Astrocyte (in vitro differentiated cells and primary cell): ENCODE measurements around the gene GTF3A. TPM values are rescaled to one million over a fixed set of nuclear protein-coding genes. Genes with fewer than 3 reads are reported as not detected.

Experiments
- DNase-seq: peaks from one replicate; pipeline ENCODE4 v3.0.0-alpha.2; 2010; ENCODE audit warnings: low read depth
- FAIRE-seq: peaks from 2 replicates; lab custom pipeline; 2011; peaks lifted over from hg19 to GRCh38; lab: Jason Lieb, UNC
- H2AFZ ChIP-seq: 2 replicates; pipeline ENCODE4 v1.6.0; 2012; ENCODE audit warnings: low read depth, low read length, inconsistent platforms
- H3K27ac ChIP-seq: 2 replicates; pipeline ENCODE4 v1.5.1; 2011; ENCODE audit warnings: low read depth, low read length, inconsistent platforms
- H3K27me3 ChIP-seq: 2 replicates; pipeline ENCODE4 v1.6.0; 2011; ENCODE audit warnings: low read length, inconsistent platforms; ENCODE audit not compliant: insufficient read depth
- H3K36me3 ChIP-seq: 2 replicates; pipeline ENCODE4 v1.5.1; 2011; ENCODE audit warnings: low read length, inconsistent platforms; ENCODE audit not compliant: insufficient read depth
- H3K4me1 ChIP-seq: 2 replicates; pipeline ENCODE4 v1.5.1; 2011; ENCODE audit warnings: low read length, inconsistent platforms; ENCODE audit not compliant: insufficient read depth
- H3K4me2 ChIP-seq: 2 replicates; pipeline ENCODE4 v1.6.0; 2012; ENCODE audit warnings: low read length, inconsistent platforms
- H3K4me3 ChIP-seq: 2 replicates; pipeline ENCODE4 v1.5.1; 2011; ENCODE audit warnings: low read depth, mild to moderate bottlenecking, low read length, inconsistent platforms; ENCODE audit not compliant: insufficient read depth
- H3K79me2 ChIP-seq: 2 replicates; pipeline ENCODE4 v1.6.0; 2012; ENCODE audit warnings: mild to moderate bottlenecking, low read length, inconsistent platforms; ENCODE audit not compliant: insufficient read depth
- H3K9ac ChIP-seq: 2 replicates; pipeline ENCODE4 v1.6.0; 2012; ENCODE audit warnings: mild to moderate bottlenecking, low read length, inconsistent platforms
- H3K9me3 ChIP-seq: 2 replicates; pipeline ENCODE4 v1.5.1; 2012; ENCODE audit warnings: low read depth, mild to moderate bottlenecking, low read length, inconsistent platforms; ENCODE audit not compliant: insufficient read depth
- H4K20me1 ChIP-seq: 2 replicates; pipeline ENCODE4 v1.6.0; 2012; ENCODE audit warnings: low read length, inconsistent platforms; ENCODE audit not compliant: insufficient read depth
- H3K27ac Mint-ChIP-seq: one replicate; pipeline ENCODE4 v1.8.0; 2021; ENCODE audit warnings: mild to moderate bottlenecking, mixed read lengths; ENCODE audit not compliant: unreplicated experiment
- H3K27me3 Mint-ChIP-seq: one replicate; pipeline ENCODE4 v1.8.0; 2021; ENCODE audit warnings: low read depth, mixed read lengths; ENCODE audit not compliant: unreplicated experiment
- H3K36me3 Mint-ChIP-seq: one replicate; pipeline ENCODE4 v1.8.0; 2021; ENCODE audit warnings: low read depth, mixed read lengths; ENCODE audit not compliant: unreplicated experiment
- H3K4me1 Mint-ChIP-seq: one replicate; pipeline ENCODE4 v1.8.0; 2021; ENCODE audit warnings: low read depth, mixed read lengths; ENCODE audit not compliant: unreplicated experiment
- H3K4me3 Mint-ChIP-seq: one replicate; pipeline ENCODE4 v1.8.0; 2021; ENCODE audit warnings: mild to moderate bottlenecking, moderate library complexity, mixed read lengths; ENCODE audit not compliant: unreplicated experiment
- H3K9me3 Mint-ChIP-seq: one replicate; pipeline ENCODE4 v1.8.0; 2021; ENCODE audit warnings: mild to moderate bottlenecking, mixed read lengths; ENCODE audit not compliant: unreplicated experiment
- CTCF ChIP-seq: IDR thresholded peaks from 2 replicates; pipeline ENCODE4 v1.5.1; 2011; ENCODE audit warnings: low read depth, mild to moderate bottlenecking, inconsistent platforms, low read length, moderate library complexity; ENCODE audit not compliant: insufficient read depth
- EZH2 ChIP-seq: IDR thresholded peaks from 2 replicates; pipeline ENCODE4 v1.6.1; 2012; ENCODE audit warnings: mild to moderate bottlenecking, low read length, inconsistent platforms; ENCODE audit not compliant: insufficient read depth
- total RNA-seq: library from RNA; stranded (reverse); gene quantifications from 2 replicates; pipeline ENCODE4 v1.2.1, GENCODE V29; 2021

GTF3A gene
- total RNA-seq, 1 donor from 2014 or later, result 83.6 TPM

GRCh38 chr13:27408074-27408473, 16.3 kb upstream of the GTF3A start:
- H3K27me3 ChIP-seq, result peaks cover 9% of the 10 kb centered on the region
- no peaks in the 10 kb centered on the region for H3K9me3 ChIP-seq
- H3K27ac ChIP-seq, result no peak overlapping the region
- no peak overlapping the region for H2AFZ ChIP-seq
- H3K36me3 ChIP-seq, result no peaks in the 10 kb centered on the region
- DNase-seq (no peak), FAIRE-seq (no peak)
- peaks cover 6% of the 10 kb centered on the region for H3K4me1 ChIP-seq
- Mint-ChIP-seq H3K9me3 (no peaks in the 10 kb centered on the region), H3K36me3 (no peaks in the 10 kb centered on the region), H3K27me3 (peaks cover 15% of the 10 kb centered on the region), H3K27ac (no peak overlapping the region), H3K4me1 (peaks cover 12% of the 10 kb centered on the region), H3K4me3 (no peak overlapping the region)
- no peaks in the 10 kb centered on the region for H4K20me1 ChIP-seq
- H3K79me2 ChIP-seq, result no peaks in the 10 kb centered on the region
- no peak for TF ChIP-seq CTCF
- TF ChIP-seq EZH2, result no peak
- no peak overlapping the region for H3K4me2 ChIP-seq
- H3K4me3 ChIP-seq, result no peak overlapping the region
- H3K9ac ChIP-seq, result no peak overlapping the region

GRCh38 chr13:27409013-27409412, 15.4 kb upstream of the GTF3A start:
- Mint-ChIP-seq H3K27ac (no peak overlapping the region), H3K4me3 (no peak overlapping the region), H3K36me3 (no peaks in the 10 kb centered on the region), H3K27me3 (peaks cover 17% of the 10 kb centered on the region), H3K4me1 (peaks cover 3% of the 10 kb centered on the region), H3K9me3 (no peaks in the 10 kb centered on the region)
- no peak overlapping the region for H3K4me3 ChIP-seq
- H3K9me3 ChIP-seq, result no peaks in the 10 kb centered on the region
- H3K36me3 ChIP-seq, result no peaks in the 10 kb centered on the region
- no peak for FAIRE-seq
- H3K79me2 ChIP-seq, result no peaks in the 10 kb centered on the region
- peaks cover 9% of the 10 kb centered on the region for H3K27me3 ChIP-seq
- H2AFZ ChIP-seq, result no peak overlapping the region
- no peaks in the 10 kb centered on the region for H3K4me1 ChIP-seq
- H4K20me1 ChIP-seq, result no peaks in the 10 kb centered on the region
- no peak for DNase-seq
- H3K9ac ChIP-seq, result no peak overlapping the region
- TF ChIP-seq EZH2 (no peak), CTCF (no peak)
- H3K4me2 ChIP-seq, result no peak overlapping the region
- H3K27ac ChIP-seq, result no peak overlapping the region

GRCh38 chr13:27411341-27411740, 13.1 kb upstream of the GTF3A start:
- Mint-ChIP-seq H3K4me3 (no peak overlapping the region), H3K4me1 (no peaks in the 10 kb centered on the region), H3K27ac (no peak overlapping the region), H3K36me3 (no peaks in the 10 kb centered on the region), H3K9me3 (no peaks in the 10 kb centered on the region), H3K27me3 (peaks cover 33% of the 10 kb centered on the region)
- no peak for FAIRE-seq
- H3K27me3 ChIP-seq, result peaks cover 10% of the 10 kb centered on the region
- H4K20me1 ChIP-seq, result no peaks in the 10 kb centered on the region
- H3K9ac ChIP-seq, result no peak overlapping the region
- no peak overlapping the region for H3K4me2 ChIP-seq
- no peak for DNase-seq
- no peak overlapping the region for H3K27ac ChIP-seq
- H3K36me3 ChIP-seq, result no peaks in the 10 kb centered on the region
- TF ChIP-seq EZH2, result no peak
- no peak for TF ChIP-seq CTCF
- no peaks in the 10 kb centered on the region for H3K9me3 ChIP-seq
- no peak overlapping the region for H2AFZ ChIP-seq
- no peaks in the 10 kb centered on the region for H3K79me2 ChIP-seq
- no peak overlapping the region for H3K4me3 ChIP-seq
- no peaks in the 10 kb centered on the region for H3K4me1 ChIP-seq
